HFF-Myc (cell line): Measurements from ENCODE around the gene DNAJC7.

Experiments used
- DNase-seq: peaks from one replicate; pipeline ENCODE4 v3.0.0-alpha.2; 2011; ENCODE audit warnings: low read depth; ENCODE audit errors: extremely low read depth
- H3K4me3 ChIP-seq: replicated peaks from 2 replicates; pipeline ENCODE4 v1.5.1; 2011; ENCODE audit warnings: low read depth, mild to moderate bottlenecking, control low read depth, low read length
- TF ChIP-seq, protein P1 (sequence below): IDR thresholded peaks from 2 replicates; pipeline ENCODE4 v1.5.1; 2012; ENCODE audit warnings: mild to moderate bottlenecking, low read depth, low read length, control low read depth; ENCODE audit errors: missing control alignments

DNAJC7 gene

GRCh38 chr17:41967141-41967920 is 49.9 kb downstream of the DNAJC7 start:
- TF ChIP-seq, protein P1, sequence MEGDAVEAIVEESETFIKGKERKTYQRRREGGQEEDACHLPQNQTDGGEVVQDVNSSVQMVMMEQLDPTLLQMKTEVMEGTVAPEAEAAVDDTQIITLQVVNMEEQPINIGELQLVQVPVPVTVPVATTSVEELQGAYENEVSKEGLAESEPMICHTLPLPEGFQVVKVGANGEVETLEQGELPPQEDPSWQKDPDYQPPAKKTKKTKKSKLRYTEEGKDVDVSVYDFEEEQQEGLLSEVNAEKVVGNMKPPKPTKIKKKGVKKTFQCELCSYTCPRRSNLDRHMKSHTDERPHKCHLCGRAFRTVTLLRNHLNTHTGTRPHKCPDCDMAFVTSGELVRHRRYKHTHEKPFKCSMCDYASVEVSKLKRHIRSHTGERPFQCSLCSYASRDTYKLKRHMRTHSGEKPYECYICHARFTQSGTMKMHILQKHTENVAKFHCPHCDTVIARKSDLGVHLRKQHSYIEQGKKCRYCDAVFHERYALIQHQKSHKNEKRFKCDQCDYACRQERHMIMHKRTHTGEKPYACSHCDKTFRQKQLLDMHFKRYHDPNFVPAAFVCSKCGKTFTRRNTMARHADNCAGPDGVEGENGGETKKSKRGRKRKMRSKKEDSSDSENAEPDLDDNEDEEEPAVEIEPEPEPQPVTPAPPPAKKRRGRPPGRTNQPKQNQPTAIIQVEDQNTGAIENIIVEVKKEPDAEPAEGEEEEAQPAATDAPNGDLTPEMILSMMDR: no peak
- no peak for DNase-seq
- H3K4me3 ChIP-seq: peak overlapping the region; percentile 85

- peak; percentile 35 for DNase-seq
- TF ChIP-seq, protein P1: no peak
- peak within 1 kb of the TSS; percentile 85 for H3K4me3 ChIP-seq
Observed at GRCh38 chr17:41966463-41967140, 50.6 kb downstream of the DNAJC7 start, which contains the start of gene CNP. TSS of gene CNP (plus strand) at chr17:41966795. CDS start at chr17:41966885, 90 bp downstream.

GRCh38 chr17:41965694-41966462 is 51.4 kb downstream of the DNAJC7 start:
- peak overlapping the region; percentile 85 for H3K4me3 ChIP-seq
- DNase-seq: no peak
- TF ChIP-seq, protein P1: no peak

DNA sequence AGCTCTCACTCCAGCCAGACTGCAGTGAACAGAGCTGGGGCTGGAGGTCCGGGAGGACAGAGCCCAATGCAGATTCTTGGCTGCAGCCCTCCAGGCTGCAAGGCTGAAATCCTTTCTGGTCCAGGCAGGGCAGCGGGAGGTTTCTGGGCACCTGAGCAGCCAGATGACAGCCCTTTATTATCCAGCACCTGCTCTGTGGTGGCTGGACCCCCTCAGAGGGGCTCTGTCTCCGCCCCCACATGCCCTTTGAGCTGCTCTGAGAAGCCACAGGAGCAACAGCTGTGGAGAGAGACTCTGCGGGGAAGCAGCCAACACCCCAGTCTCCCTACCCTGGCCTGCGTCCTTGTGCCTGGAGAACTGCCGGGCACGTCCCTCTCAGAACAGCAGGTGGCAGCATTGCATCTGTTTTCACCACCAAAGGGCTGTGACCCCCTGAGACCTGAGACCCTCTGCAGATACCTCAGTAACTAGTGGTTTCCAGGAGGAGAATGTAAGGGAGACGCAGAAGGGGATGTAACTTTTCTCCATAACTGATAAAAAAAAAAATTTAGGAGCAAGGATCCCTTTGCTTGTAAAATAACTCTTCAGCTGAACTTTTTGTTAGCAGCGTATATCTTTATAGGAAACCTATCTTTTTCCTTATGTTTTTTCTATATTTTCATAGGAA is 54.3 kb downstream of the DNAJC7 start:
- peak; percentile 31 for DNase-seq
- TF ChIP-seq, protein P1: peak; percentile 94
- no peak overlapping the region for H3K4me3 ChIP-seq

- TF ChIP-seq, protein P1: no peak
- DNase-seq: no peak
- H3K4me3 ChIP-seq: no peak overlapping the region
Observed at GRCh38 chr17:41962111-41962510, 55.1 kb downstream of the DNAJC7 start.

- peak; percentile 31 for DNase-seq
- TF ChIP-seq, protein P1: peak; percentile 61
- no peak overlapping the region for H3K4me3 ChIP-seq
Observed at GRCh38 chr17:41959336-41960095, 57.7 kb downstream of the DNAJC7 start.
